Nephron progenitor cell (in vitro differentiated cells): ENCODE data around the gene SC5D.

Source experiments
- DNase-seq: peaks from one replicate; pipeline ENCODE4 v3.0.0; 2021
- H3K27ac Mint-ChIP-seq: 2 replicates; pipeline ENCODE4 v1.8.0; 2021; ENCODE audit warnings: mild to moderate bottlenecking, moderate library complexity, mixed read lengths
- H3K27me3 Mint-ChIP-seq: 2 replicates; pipeline ENCODE4 v1.8.0; 2021; ENCODE audit warnings: mild to moderate bottlenecking, low read depth, mixed read lengths; ENCODE audit not compliant: poor library complexity
- H3K36me3 Mint-ChIP-seq: 2 replicates; pipeline ENCODE4 v1.8.0; 2021; ENCODE audit warnings: low read depth, mixed read lengths
- H3K4me1 Mint-ChIP-seq: 2 replicates; pipeline ENCODE4 v1.8.0; 2021; ENCODE audit warnings: mixed read lengths
- H3K4me3 Mint-ChIP-seq: 2 replicates; pipeline ENCODE4 v1.8.0; 2021; ENCODE audit warnings: mild to moderate bottlenecking, moderate library complexity, mixed read lengths
- H3K9me3 Mint-ChIP-seq: 2 replicates; pipeline ENCODE4 v1.8.0; 2021; ENCODE audit warnings: mild to moderate bottlenecking, moderate library complexity, mixed read lengths
- CTCF ChIP-seq: fragments of 200-600 bp; sonication (generic); IDR thresholded peaks from 2 replicates; pipeline ENCODE4 v1.5.0; 2021; ENCODE audit warnings: antibody characterized with exemption

The SC5D gene

GRCh38 chr11:121292495-121293287 lies at the start of gene SC5D:
Gene SC5D, plus strand, starts transcription at chr11:121292771. Its CDS starts 10,605 bp downstream, at chr11:121303376.
- Mint-ChIP-seq H3K9me3 (peaks cover 9% of the 10 kb centered on the region), H3K27ac (peak within 1 kb of the TSS; percentile 93), H3K36me3 (peaks cover 28% of the 10 kb centered on the region), H3K27me3 (peaks cover 7% of the 10 kb centered on the region), H3K4me1 (peaks cover 64% of the 10 kb centered on the region), H3K4me3 (peak within 1 kb of the TSS; percentile 95)
- DNase-seq, result peak; percentile 96
- no peak for TF ChIP-seq CTCF

GRCh38 chr11:121244884-121245283 lies 47.7 kb upstream of the SC5D start:
- no peaks in the 10 kb centered on the region for H3K36me3 Mint-ChIP-seq
- no peak overlapping the region for H3K4me3 Mint-ChIP-seq
- DNase-seq, result no peak
- no peak for TF ChIP-seq CTCF
- H3K9me3 Mint-ChIP-seq, result no peaks in the 10 kb centered on the region
- H3K4me1 Mint-ChIP-seq, result peaks cover 29% of the 10 kb centered on the region
- H3K27ac Mint-ChIP-seq, result no peak overlapping the region
- H3K27me3 Mint-ChIP-seq, result no peaks in the 10 kb centered on the region

DNA sequence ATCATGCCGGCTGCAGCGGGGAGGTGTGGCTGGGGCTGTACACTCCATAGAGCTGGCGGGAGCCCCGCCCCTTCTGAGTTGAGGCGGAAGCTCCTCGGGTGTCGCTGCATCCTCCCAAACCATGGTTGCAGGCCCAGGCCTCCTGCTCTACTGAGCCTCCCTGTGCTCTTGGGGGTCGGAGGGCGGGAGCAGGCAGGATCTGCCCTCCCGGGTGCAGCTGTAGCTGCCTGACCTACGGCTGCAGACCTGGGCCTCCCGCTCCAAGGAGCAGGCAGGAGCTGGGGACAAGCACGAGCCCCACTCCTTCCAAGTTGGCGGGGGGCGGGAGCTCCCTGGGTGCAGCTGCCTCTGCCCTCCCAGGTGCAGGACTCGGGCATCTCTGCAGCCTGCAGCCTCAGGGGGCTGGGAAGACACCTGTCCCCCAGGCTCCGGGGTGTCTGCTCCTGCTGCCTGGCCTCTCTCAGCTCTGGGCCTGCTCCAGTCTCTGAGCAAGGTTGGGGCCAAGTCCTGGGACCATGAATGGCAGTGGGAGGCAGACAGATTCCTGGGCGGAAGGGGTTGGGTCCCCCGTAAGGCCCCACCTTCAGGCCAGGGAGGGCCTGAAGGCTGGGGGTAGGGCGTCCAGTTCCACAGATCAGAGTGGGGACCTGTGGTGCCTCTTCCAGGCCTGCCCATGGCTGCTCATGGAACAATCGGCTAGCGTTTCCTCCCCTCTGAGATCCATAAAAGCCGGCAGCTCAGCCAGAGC lies 46.4 kb upstream of the SC5D start:
- TF ChIP-seq CTCF, result no peak
- H3K36me3 Mint-ChIP-seq, result no peaks in the 10 kb centered on the region

GRCh38 chr11:121246769-121247035 lies 45.9 kb upstream of the SC5D start:
- H3K27ac Mint-ChIP-seq, result peak overlapping the region; percentile 80
- H3K4me1 Mint-ChIP-seq, result peaks cover 28% of the 10 kb centered on the region
- H3K4me3 Mint-ChIP-seq, result no peak overlapping the region
- DNase-seq, result no peak
- peaks cover 3% of the 10 kb centered on the region for H3K27me3 Mint-ChIP-seq
- no peaks in the 10 kb centered on the region for H3K36me3 Mint-ChIP-seq
- no peak for TF ChIP-seq CTCF
- no peaks in the 10 kb centered on the region for H3K9me3 Mint-ChIP-seq

More for the DNA sequence above, 46.4 kb upstream of the SC5D start:
- Mint-ChIP-seq H3K4me1 (peaks cover 29% of the 10 kb centered on the region), H3K4me3 (no peak overlapping the region), H3K27me3 (peaks cover 3% of the 10 kb centered on the region), H3K9me3 (no peaks in the 10 kb centered on the region), H3K27ac (no peak overlapping the region)
- DNase-seq, result no peak

DNA sequence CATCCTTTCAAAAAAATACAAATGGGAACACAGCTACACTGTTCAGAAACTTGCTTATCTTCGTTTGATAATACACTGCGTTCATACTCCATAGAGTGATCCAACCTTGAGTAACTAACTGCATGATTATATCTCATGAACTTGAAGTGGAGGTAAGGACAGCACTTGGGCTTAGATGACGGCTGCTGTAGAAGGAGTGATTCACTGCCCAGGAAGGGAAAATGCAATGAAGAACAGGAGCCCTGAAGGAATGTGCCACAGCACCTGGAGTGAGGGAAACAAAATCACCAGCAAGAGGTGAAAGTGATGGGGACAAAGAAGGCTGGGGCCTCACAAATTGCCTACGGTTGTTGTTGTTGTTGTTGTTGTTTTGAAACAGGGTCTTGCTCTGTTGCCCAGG lies 44.1 kb upstream of the SC5D start:
- Mint-ChIP-seq H3K4me3 (no peak overlapping the region), H3K36me3 (no peaks in the 10 kb centered on the region), H3K9me3 (peaks cover 5% of the 10 kb centered on the region), H3K4me1 (peaks cover 21% of the 10 kb centered on the region), H3K27me3 (peaks cover 3% of the 10 kb centered on the region), H3K27ac (no peak overlapping the region)
- no peak for DNase-seq
- no peak for TF ChIP-seq CTCF
